Measurements from ENCODE around the gene SHD. TPM values are rescaled to one million over a fixed set of nuclear protein-coding genes. Genes with fewer than 3 reads are reported as not detected.

Gene SHD
- total and polyA plus RNA-seq, 2 of the 4 experiments (the other 2 are of a cell fraction): not detected

DNA sequence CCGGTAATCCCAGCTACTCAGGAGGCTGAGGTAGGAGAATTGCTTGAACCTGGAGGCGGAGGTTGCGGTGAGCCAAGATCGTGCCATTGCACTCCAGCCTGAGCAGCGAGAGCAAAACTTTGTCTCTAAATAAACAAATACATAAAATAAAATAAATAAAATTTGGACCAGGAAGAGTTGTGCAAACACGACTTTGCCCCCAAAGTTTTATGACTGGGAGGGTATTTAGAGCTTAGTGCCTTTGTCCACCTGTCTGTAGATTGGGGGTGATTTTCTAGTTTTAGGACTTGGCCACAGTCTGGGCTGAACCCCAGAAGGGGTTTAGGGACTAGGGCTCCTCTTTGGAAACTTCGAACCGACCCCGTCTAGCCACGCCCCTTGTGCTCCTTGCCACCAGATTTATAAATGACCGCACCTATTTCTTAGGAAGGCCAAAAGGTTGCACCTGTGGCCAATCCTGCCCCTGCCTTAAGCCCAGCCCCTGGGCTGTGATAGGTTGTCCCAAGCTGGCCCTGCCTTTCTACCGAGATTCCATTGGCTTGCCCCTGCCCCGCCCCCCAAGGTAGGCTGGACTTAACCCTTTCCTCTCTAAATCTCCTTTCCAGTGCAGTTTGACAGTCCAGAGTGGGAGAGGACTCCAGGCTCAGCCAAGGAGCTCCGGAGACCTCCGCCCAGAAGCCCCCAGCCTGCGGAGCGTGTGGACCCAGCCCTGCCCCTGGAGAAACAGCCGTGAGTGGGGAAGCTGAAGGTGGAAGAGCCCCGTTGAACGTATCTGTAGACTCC, 5.3 kb downstream of the SHD start:
- dilution Hi-C loops (cut with HindIII; ENCODE audit: low sequenced_read_pairs, unreplicated experiment): no loop called here
- DNase-seq: no peak

More for the DNA sequence above, 5.3 kb downstream of the SHD start:
- H2BK20ac ChIP-seq (ENCODE audit: low read depth, low read length): no peak overlapping the region
- no peak overlapping the region for H2AK5ac ChIP-seq (ENCODE audit: low read depth, low read length)
- H3K4me2 ChIP-seq (ENCODE audit: low read depth, low read length): no peak overlapping the region
- H3K36me3 ChIP-seq (ENCODE audit: control insufficient read depth, insufficient read depth, low read length): no peaks in the 10 kb centered on the region
- H3K4me1 ChIP-seq (ENCODE audit: control insufficient read depth, insufficient read depth, low read length): no peaks in the 10 kb centered on the region
- H3K79me1 ChIP-seq (ENCODE audit: low read depth in 1 of 2, low read length in 2 of 2): no peaks in the 10 kb centered on the region
- H3K27me3 ChIP-seq (ENCODE audit: control insufficient read depth, insufficient read depth, low read length): peaks cover 45% of the 10 kb centered on the region
- intact Hi-C loops (cut with micrococcal nuclease) (no loop called here), in situ Hi-C loops (cut with MboI; ENCODE audit: low sequenced_read_pairs) (no loop called here)
- peaks cover 2% of the 10 kb centered on the region; the same call in 1 of the 2 replicates for H3K9me3 ChIP-seq (ENCODE audit: control insufficient read depth, insufficient read depth, low read length)
- no peak overlapping the region for H2AK9ac ChIP-seq (replicated peaks; ENCODE audit: low read depth, low read length, poor library complexity)
- no peak overlapping the region for H2BK15ac ChIP-seq (ENCODE audit: low read depth, low read length)
- H3K14ac ChIP-seq (replicated peaks; ENCODE audit: low read depth, low read length): no peak overlapping the region
- H3K4ac ChIP-seq (ENCODE audit: low read depth, low read length): no peak overlapping the region
- H3K9me1 ChIP-seq (ENCODE audit: insufficient read depth, low read length): no peaks in the 10 kb centered on the region
- no peak overlapping the region for H3K27ac ChIP-seq (ENCODE audit: insufficient read depth, low read length)
- H4K20me1 ChIP-seq (ENCODE audit: insufficient read depth, low read length): no peaks in the 10 kb centered on the region
- H3K9ac ChIP-seq (ENCODE audit: low read depth, low read length): no peak overlapping the region
- ATAC-seq (ENCODE audit: low read depth): peak; percentile 63
- CTCF ChIA-PET: no interaction called here
- H4K8ac ChIP-seq (ENCODE audit: low read depth in 2 of 2, low read length in 2 of 2): no peak overlapping the region
- 20% methylated on average over 1 of the region's 20 CpGs; no CpG with 5 or more reads in 1 of the 2 experiments for WGBS, 2 experiments (ENCODE audit: extremely low coverage in 2 of 2, insufficient read length in 1 of 2)
- no peak overlapping the region for H4K5ac ChIP-seq (ENCODE audit: low read depth, low read length)
- BruUV-seq (replicated peaks): no TSS peak
- no peak overlapping the region for H3K18ac ChIP-seq (ENCODE audit: low read depth, low read length)
- H3K4me3 ChIP-seq (ENCODE audit: insufficient read depth, low read depth, low read length): no peak overlapping the region
- H2AFZ ChIP-seq (replicated peaks; ENCODE audit: low read length, poor library complexity): peak overlapping the region; percentile 10
- no peak overlapping the region for H4K91ac ChIP-seq (ENCODE audit: insufficient read depth, low read depth, low read length)
- POLR2A ChIA-PET (ENCODE audit: unreplicated experiment): no interaction called here
- TF ChIP-seq NFE2L2 (IDR thresholded peaks at IDR 0.05; ENCODE audit: low read depth, low read length) (no peak), RAD21 (IDR thresholded peaks at IDR 0.05; ENCODE audit: low read length) (no peak), BHLHE40 (IDR thresholded peaks at IDR 0.05; ENCODE audit: low read depth, low read length) (no peak), MAFK (IDR thresholded peaks at IDR 0.05; ENCODE audit: low read depth, low read length) (no peak), CEBPB (IDR thresholded peaks at IDR 0.05; ENCODE audit: low read depth, low read length) (no peak), MAZ (IDR thresholded peaks at IDR 0.05; ENCODE audit: borderline replicate concordance, low read depth, low read length) (no peak), POLR2A (IDR thresholded peaks at IDR 0.05; ENCODE audit: low read depth, low read length) (no peak), RFX5 (IDR thresholded peaks at IDR 0.05; ENCODE audit: low read depth, low read length) (no peak), FOS (IDR thresholded peaks at IDR 0.05; ENCODE audit: low read depth, low read length) (no peak)
- TF ChIP-seq, protein P1, sequence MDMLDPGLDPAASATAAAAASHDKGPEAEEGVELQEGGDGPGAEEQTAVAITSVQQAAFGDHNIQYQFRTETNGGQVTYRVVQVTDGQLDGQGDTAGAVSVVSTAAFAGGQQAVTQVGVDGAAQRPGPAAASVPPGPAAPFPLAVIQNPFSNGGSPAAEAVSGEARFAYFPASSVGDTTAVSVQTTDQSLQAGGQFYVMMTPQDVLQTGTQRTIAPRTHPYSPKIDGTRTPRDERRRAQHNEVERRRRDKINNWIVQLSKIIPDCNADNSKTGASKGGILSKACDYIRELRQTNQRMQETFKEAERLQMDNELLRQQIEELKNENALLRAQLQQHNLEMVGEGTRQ (IDR thresholded peaks at IDR 0.05; ENCODE audit: low read depth, low read length): no peak
- TF ChIP-seq, protein P2, sequence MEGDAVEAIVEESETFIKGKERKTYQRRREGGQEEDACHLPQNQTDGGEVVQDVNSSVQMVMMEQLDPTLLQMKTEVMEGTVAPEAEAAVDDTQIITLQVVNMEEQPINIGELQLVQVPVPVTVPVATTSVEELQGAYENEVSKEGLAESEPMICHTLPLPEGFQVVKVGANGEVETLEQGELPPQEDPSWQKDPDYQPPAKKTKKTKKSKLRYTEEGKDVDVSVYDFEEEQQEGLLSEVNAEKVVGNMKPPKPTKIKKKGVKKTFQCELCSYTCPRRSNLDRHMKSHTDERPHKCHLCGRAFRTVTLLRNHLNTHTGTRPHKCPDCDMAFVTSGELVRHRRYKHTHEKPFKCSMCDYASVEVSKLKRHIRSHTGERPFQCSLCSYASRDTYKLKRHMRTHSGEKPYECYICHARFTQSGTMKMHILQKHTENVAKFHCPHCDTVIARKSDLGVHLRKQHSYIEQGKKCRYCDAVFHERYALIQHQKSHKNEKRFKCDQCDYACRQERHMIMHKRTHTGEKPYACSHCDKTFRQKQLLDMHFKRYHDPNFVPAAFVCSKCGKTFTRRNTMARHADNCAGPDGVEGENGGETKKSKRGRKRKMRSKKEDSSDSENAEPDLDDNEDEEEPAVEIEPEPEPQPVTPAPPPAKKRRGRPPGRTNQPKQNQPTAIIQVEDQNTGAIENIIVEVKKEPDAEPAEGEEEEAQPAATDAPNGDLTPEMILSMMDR (conservative IDR thresholded peaks at IDR 0.05; ENCODE audit: low read depth, low read length): no peak
- H3K56ac ChIP-seq (ENCODE audit: extremely low read depth, insufficient read depth, low read length): no peak overlapping the region
- no peak overlapping the region for H2BK5ac ChIP-seq (ENCODE audit: low read depth, low read length, poor library complexity, severe bottlenecking)
- H3K23ac ChIP-seq (ENCODE audit: low read depth, low read length): no peak overlapping the region
- H2BK120ac ChIP-seq (ENCODE audit: low read depth, low read length): no peak overlapping the region
